Right atrium auricular region (tissue), 2 donors: Measurements from ENCODE around the gene TTBK2. TPM values are rescaled to one million over a fixed set of nuclear protein-coding genes. Genes with fewer than 3 reads are reported as not detected.
A peak's percentile ranks its signal among the peaks of the same experiment; 100 is the strongest.

Experiments used
- DNase-seq: peaks from one replicate; pipeline ENCODE4 v3.0.0-alpha.2; 2019; ENCODE audit warnings: low spot score
- H3K27ac ChIP-seq, 2 donors: fragments of 200-600 bp; sonication (generic); 1 replicate in 1 of 2; 2 replicates in 1 of 2; pipeline ENCODE4 v1.5.1; 2016 to 2019
- H3K27me3 ChIP-seq, 2 donors: fragments of 200-600 bp; sonication (generic); one replicate each; pipeline versions ENCODE4 v1.5.1 to v1.6.0; 2017 to 2019
- H3K36me3 ChIP-seq: fragments of 200-600 bp; sonication (generic); one replicate; pipeline ENCODE4 v1.5.1; 2016
- H3K4me1 ChIP-seq, 2 donors: fragments of 200-600 bp; sonication (generic); one replicate each; pipeline versions ENCODE4 v1.5.1 to v1.6.0; 2017 to 2019
- H3K4me3 ChIP-seq, 2 donors: fragments of 200-600 bp; sonication (generic); 1 replicate in 1 of 2; 2 replicates in 1 of 2; pipeline ENCODE4 v1.5.1; 2017 to 2019; ENCODE audit warnings: mild to moderate bottlenecking in 1 of 2, moderate library complexity in 1 of 2
- H3K9me3 ChIP-seq, 2 donors: fragments of 200-600 bp; sonication (generic); one replicate each; pipeline ENCODE4 v1.5.1; 2019
- CTCF ChIP-seq, 2 donors: fragments of 200-600 bp; sonication (generic); IDR thresholded peaks; one replicate each; pipeline ENCODE4 v1.5.1; 2019; ENCODE audit warnings: antibody characterized with exemption in 2 of 2
- total RNA-seq, 2 donors: library from RNA; depleted of rRNA; stranded (reverse); fragments of >200 nt; gene quantifications; one replicate each; pipeline ENCODE4 v1.1.0, GENCODE V29; 2016

Gene TTBK2
- total RNA-seq, 2 donors from 2014 or later = 16.3 to 19.7 TPM

- TF ChIP-seq CTCF (IDR thresholded peaks at IDR 0.05) = no peak
- Histone ChIP-seq H3K4me3 (no peak overlapping the region), H3K27me3 (no peaks in the 10 kb centered on the region), H3K9me3 (no peaks in the 10 kb centered on the region), H3K27ac (no peak overlapping the region), H3K36me3 (peaks cover 23% of the 10 kb centered on the region), H3K4me1 (no peaks in the 10 kb centered on the region)
- DNase-seq = no peak
These were observed 111.7 kb downstream of the TTBK2 start for GRCh38 chr15:42808913-42809312.

- Histone ChIP-seq H3K36me3 (peaks cover 28% of the 10 kb centered on the region), H3K9me3 (no peaks in the 10 kb centered on the region), H3K27ac (no peak overlapping the region), H3K4me3 (no peak overlapping the region), H3K4me1 (no peaks in the 10 kb centered on the region), H3K27me3 (no peaks in the 10 kb centered on the region)
- TF ChIP-seq CTCF (IDR thresholded peaks at IDR 0.05) = no peak
- DNase-seq = no peak
These were observed 115.3 kb downstream of the TTBK2 start for GRCh38 chr15:42805266-42805665.

GRCh38 chr15:42804739-42805138 lies 115.8 kb downstream of the TTBK2 start:
- Histone ChIP-seq H3K27ac (no peak overlapping the region), H3K27me3 (no peaks in the 10 kb centered on the region), H3K4me1 (no peaks in the 10 kb centered on the region), H3K4me3 (no peak overlapping the region), H3K36me3 (peaks cover 23% of the 10 kb centered on the region), H3K9me3 (no peaks in the 10 kb centered on the region)
- DNase-seq = no peak
- no peak for TF ChIP-seq CTCF (IDR thresholded peaks at IDR 0.05)

GRCh38 chr15:42803436-42803835 lies 117.1 kb downstream of the TTBK2 start:
- H3K9me3 ChIP-seq = no peaks in the 10 kb centered on the region
- no peak for TF ChIP-seq CTCF (IDR thresholded peaks at IDR 0.05)
- DNase-seq = no peak
- H3K27me3 ChIP-seq = no peaks in the 10 kb centered on the region
- H3K4me1 ChIP-seq = no peaks in the 10 kb centered on the region
- H3K36me3 ChIP-seq = peaks cover 14% of the 10 kb centered on the region
- H3K27ac ChIP-seq = no peak overlapping the region
- H3K4me3 ChIP-seq = no peak overlapping the region

- Histone ChIP-seq H3K27ac (no peak overlapping the region), H3K4me3 (no peak overlapping the region), H3K4me1 (no peaks in the 10 kb centered on the region), H3K36me3 (peaks cover 14% of the 10 kb centered on the region), H3K27me3 (no peaks in the 10 kb centered on the region), H3K9me3 (no peaks in the 10 kb centered on the region)
- no peak for DNase-seq
- TF ChIP-seq CTCF (IDR thresholded peaks at IDR 0.05) = no peak
These were observed 118.4 kb downstream of the TTBK2 start for GRCh38 chr15:42802168-42802567.

- no peaks in the 10 kb centered on the region for H3K27me3 ChIP-seq
- no peak overlapping the region for H3K27ac ChIP-seq
- TF ChIP-seq CTCF (IDR thresholded peaks at IDR 0.05) = peak in 1 of 2 donors; percentile 31
- no peak for DNase-seq
- H3K36me3 ChIP-seq = peaks cover 14% of the 10 kb centered on the region
- H3K9me3 ChIP-seq = no peaks in the 10 kb centered on the region
- H3K4me1 ChIP-seq = no peaks in the 10 kb centered on the region
- H3K4me3 ChIP-seq = no peak overlapping the region
These were observed 119.7 kb downstream of the TTBK2 start for GRCh38 chr15:42800731-42801474.
